BJ (cell line): Measurements from ENCODE around the gene DISP2. TPM values are rescaled to one million over a fixed set of nuclear protein-coding genes. Genes with fewer than 3 reads are reported as not detected.

Experiments used
- CTCF ChIA-PET: fragments of 350-600 bp; formaldehyde crosslinking; extraction: SDS; loops from one replicate; lab custom pipeline; 2021; ENCODE audit warnings: antibody characterized with exemption, inconsistent platforms; lab: Yijun Ruan, JAX
- POLR2A ChIA-PET: fragments of 300-600 bp; sonication (Branson Sonifier 250); formaldehyde crosslinking; extraction: SDS; loops from one replicate; lab custom pipeline; 2021; ENCODE audit warnings: antibody characterized with exemption; lab: Charles Lee
- DNase-seq: peaks from one replicate; pipeline ENCODE4 v3.0.0-alpha.2; 2011; ENCODE audit warnings: low read depth
- H3K27me3 ChIP-seq: 2 replicates; pipeline ENCODE4 v1.6.0; 2011; ENCODE audit warnings: low read length; ENCODE audit not compliant: control insufficient read depth, insufficient read depth
- H3K36me3 ChIP-seq: 2 replicates; pipeline ENCODE4 v1.5.1; 2011; ENCODE audit warnings: low read length; ENCODE audit not compliant: control insufficient read depth, insufficient read depth
- H3K4me3 ChIP-seq: 2 replicates; pipeline ENCODE4 v1.5.1; 2011; ENCODE audit warnings: low read depth, mild to moderate bottlenecking, control low read depth, low read length
- polyA plus RNA-seq: library from polyadenylated mRNA; depleted of rRNA; stranded (reverse); fragments of >200 nt; gene quantifications from 2 replicates; pipeline ENCODE4 v1.2.3, GENCODE V29; 2011
- TF ChIP-seq, protein P1 (sequence below): IDR thresholded peaks from 2 replicates; pipeline ENCODE4 v1.5.1; 2011; ENCODE audit warnings: low read depth, mild to moderate bottlenecking, control low read depth, inconsistent platforms, low read length, moderate library complexity; ENCODE audit not compliant: insufficient read depth

Gene DISP2
- polyA plus RNA-seq, 1 experiment, result 0.16 TPM

DNA sequence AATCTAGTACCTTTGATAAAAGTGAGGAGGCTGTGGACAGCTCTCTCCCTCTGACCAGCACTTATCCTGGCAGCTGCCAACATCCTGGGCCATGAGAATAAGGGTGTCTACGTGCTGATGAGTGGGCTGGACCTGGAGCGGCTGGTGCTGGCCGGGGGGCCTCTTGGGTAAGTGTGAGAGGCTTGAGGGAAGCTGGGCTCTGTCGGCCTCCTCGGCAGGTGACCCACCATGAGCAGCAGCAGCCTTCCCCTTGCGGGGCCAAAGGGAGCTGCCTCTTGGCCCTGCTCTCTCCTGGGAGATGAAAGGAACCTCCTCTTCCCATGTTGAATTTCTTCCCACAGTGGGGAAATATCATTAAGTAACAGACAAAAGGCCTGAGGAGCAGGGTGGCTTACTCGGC, 56.8 kb downstream of the DISP2 start:
- TF ChIP-seq, protein P1, sequence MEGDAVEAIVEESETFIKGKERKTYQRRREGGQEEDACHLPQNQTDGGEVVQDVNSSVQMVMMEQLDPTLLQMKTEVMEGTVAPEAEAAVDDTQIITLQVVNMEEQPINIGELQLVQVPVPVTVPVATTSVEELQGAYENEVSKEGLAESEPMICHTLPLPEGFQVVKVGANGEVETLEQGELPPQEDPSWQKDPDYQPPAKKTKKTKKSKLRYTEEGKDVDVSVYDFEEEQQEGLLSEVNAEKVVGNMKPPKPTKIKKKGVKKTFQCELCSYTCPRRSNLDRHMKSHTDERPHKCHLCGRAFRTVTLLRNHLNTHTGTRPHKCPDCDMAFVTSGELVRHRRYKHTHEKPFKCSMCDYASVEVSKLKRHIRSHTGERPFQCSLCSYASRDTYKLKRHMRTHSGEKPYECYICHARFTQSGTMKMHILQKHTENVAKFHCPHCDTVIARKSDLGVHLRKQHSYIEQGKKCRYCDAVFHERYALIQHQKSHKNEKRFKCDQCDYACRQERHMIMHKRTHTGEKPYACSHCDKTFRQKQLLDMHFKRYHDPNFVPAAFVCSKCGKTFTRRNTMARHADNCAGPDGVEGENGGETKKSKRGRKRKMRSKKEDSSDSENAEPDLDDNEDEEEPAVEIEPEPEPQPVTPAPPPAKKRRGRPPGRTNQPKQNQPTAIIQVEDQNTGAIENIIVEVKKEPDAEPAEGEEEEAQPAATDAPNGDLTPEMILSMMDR, result no peak
- peaks cover 33% of the 10 kb centered on the region for H3K36me3 ChIP-seq
- CTCF ChIA-PET, result interaction anchor here (1.1 kb wide), 1 partner anchor 8 kb away, joined by 3 read pairs; no protein-coding TSS in a partner anchor

DNA sequence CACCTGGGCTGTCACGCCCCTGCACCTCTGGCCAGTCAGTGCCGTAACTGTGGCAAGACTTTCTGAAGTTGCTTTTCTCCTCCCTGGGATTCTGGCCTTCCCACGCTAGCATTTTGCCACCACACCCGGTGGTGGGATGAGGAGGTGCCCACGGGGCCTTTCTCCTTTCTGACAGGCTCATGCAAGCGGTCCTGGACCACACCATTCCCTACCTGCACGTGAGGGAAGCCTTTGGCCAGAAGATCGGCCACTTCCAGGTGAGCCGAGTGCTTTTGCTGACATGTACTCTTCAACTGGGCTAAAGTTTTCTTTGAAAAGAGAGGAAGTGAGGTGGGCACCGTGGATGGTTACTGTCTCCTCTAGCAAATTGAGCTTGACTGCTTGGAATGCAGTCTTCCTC, 57.2 kb downstream of the DISP2 start:
- ChIA-PET POLR2A (no interaction called here), CTCF (no interaction called here)
- Histone ChIP-seq H3K27me3 (no peaks in the 10 kb centered on the region), H3K4me3 (no peak overlapping the region), H3K36me3 (peaks cover 32% of the 10 kb centered on the region)
- TF ChIP-seq, protein P1, result no peak
- no peak for DNase-seq

More for the DNA sequence above, 56.8 kb downstream of the DISP2 start:
- POLR2A ChIA-PET, result no interaction called here
- H3K27me3 ChIP-seq, result no peaks in the 10 kb centered on the region
- no peak overlapping the region for H3K4me3 ChIP-seq
- DNase-seq, result no peak

DNA sequence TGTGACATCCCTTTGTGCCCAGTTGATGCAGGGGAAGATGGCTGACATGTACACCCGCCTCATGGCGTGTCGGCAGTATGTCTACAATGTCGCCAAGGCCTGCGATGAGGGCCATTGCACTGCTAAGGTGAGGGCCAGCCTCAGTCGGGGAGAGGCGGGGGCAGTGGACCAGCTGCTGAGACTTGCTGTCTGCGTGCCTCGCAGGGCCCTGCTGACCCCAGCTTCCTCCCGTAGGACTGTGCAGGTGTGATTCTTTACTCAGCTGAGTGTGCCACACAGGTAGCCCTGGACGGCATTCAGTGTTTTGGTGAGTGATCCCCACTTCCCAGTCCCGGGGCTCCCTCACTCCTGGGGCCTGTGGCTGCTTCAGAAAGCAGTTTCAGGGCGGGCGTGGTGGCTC, 58.0 kb downstream of the DISP2 start:
- Histone ChIP-seq H3K36me3 (peaks cover 29% of the 10 kb centered on the region), H3K4me3 (no peak overlapping the region), H3K27me3 (no peaks in the 10 kb centered on the region)
- no peak for DNase-seq
- CTCF ChIA-PET, result interaction anchor here (1.0 kb wide), 1 partner anchor 137 kb away, joined by 3 read pairs; no protein-coding TSS in a partner anchor
- POLR2A ChIA-PET, result no interaction called here
- TF ChIP-seq, protein P1, result no peak

DNA sequence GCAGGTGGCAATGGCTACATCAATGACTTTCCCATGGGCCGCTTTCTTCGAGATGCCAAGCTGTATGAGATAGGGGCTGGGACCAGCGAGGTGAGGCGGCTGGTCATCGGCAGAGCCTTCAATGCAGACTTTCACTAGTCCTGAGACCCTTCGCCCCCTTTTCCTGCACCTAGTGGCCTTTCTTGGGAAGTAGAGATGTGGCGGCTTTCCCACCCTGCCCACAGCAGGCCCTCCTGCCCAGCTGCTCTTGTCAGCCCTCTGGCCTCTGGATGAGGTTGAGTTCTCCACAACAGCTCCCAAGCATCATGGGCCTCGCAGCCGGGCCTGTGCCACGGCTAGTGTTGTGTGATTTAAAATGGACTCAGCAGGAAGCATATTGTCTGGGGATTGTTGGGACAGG, 60.1 kb downstream of the DISP2 start:
- Histone ChIP-seq H3K4me3 (no peak overlapping the region), H3K27me3 (no peaks in the 10 kb centered on the region), H3K36me3 (peaks cover 16% of the 10 kb centered on the region)
- ChIA-PET POLR2A (no interaction called here), CTCF (interaction anchor here (1.0 to 2.7 kb wide), 5 partner anchors 12 to 139 kb away, joined by 3 to 10 read pairs (median 3); partner anchors contain the start of gene IVD)
- TF ChIP-seq, protein P1, result no peak
- DNase-seq, result no peak

DNA sequence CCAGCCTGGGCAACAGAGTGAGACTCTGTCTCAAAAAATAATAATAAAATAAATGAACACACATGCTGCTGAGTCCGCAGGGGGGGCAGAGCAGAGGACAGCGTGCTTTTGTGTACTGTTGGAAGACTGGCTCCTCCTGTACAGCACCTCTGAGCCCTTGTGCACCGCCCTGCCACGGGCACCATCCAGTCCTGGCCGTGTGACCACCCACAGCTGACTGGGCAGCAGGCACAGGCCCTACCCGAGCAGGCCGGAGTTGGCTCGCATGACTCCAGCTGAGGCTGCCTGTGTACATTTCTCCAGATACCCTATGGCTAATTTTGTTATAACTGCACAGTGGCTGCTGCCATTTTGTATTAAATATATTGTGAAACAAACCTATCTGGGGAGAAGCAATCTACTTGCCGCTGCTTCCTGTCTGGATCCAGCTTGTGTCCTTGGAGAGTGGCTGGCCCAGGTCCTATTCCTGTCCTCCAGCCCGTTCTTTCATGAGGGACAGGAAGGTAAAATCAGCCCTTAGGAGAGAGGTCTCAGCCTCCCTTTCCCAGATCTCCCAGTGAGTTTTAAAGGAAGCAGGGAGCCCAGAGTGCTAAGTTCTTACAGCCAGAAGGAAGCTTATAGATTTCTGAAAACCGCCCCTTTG, 62.2 kb downstream of the DISP2 start:
- Histone ChIP-seq H3K36me3 (peaks cover 9% of the 10 kb centered on the region), H3K27me3 (no peaks in the 10 kb centered on the region), H3K4me3 (no peak overlapping the region)
- DNase-seq, result no peak
- TF ChIP-seq, protein P1, result no peak
- CTCF ChIA-PET, result interaction anchor here (0.8 to 7.8 kb wide), 8 partner anchors 9 to 141 kb away, joined by 3 to 64 read pairs (median 20); partner anchors contain the start of genes CCDC9B and IVD
- POLR2A ChIA-PET, result interaction anchor here (0.6 kb wide), 1 partner anchor 36 kb away, joined by 4 read pairs; no protein-coding TSS in a partner anchor
